ENCODE measurements around the gene G6PC3. TPM values are rescaled to one million over a fixed set of nuclear protein-coding genes. Genes with fewer than 3 reads are reported as not detected.

The G6PC3 gene
- total and polyA plus RNA-seq, 4 donors = 31.0 to 128 (median 90.8) TPM

- Histone ChIP-seq H3K36me3 (ENCODE audit: control insufficient read depth, insufficient read depth, low read length) (peaks cover 57% of the 10 kb centered on the region), H3K9me3 (ENCODE audit: control insufficient read depth, insufficient read depth, low read length) (no peaks in the 10 kb centered on the region), H3K4me1 (ENCODE audit: control insufficient read depth, insufficient read depth, low read length) (no peaks in the 10 kb centered on the region), H3K27me3 (ENCODE audit: control insufficient read depth, insufficient read depth, low read length) (no peaks in the 10 kb centered on the region), H3K4me3 (ENCODE audit: low read depth, low read length) (no peak overlapping the region), H3K27ac (ENCODE audit: low read depth, low read length) (no peak overlapping the region)
- 74% methylated on average over 4 of the region's 9 CpGs for WGBS (ENCODE audit: insufficient coverage)
- no peak for DNase-seq (ENCODE audit: low read depth in 4 of 6, low spot score in 6 of 6)
Measured at GRCh38 chr17:44049294-44050060, 21.1 kb upstream of the G6PC3 start.

DNA sequence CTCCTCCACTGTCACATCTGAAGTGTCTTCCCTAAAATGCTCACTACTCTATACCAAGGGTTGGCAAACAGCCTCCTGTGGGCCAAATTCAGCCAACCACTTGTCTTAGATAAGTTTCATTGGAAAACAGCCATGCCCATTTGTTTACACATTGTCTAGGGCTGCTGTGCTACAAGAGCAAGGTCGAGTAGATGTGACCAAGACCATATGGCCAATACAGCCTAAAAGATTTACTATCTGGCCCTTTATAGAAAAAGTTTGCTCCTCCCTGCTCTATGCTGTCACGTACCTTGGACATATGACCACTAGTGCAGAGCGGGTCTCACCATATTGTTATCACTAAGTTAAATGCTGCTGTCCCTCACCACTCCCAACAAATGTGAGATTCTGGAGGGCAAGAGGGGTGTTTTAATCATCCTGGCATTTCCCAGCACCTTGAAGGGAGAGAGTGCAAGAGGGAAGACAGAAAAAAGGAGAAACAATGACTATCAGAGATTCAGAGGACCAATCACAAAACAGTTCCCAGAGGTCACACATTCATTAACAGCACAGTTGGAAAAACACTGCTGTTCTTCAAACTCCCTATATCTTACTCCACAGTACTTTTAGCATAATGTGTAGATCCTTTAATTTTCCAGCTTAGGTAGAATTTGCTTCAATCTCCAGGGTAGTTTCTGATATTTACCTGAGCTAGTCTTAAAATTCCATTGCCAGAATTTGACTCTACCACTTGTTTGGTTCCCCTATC lies 17.2 kb upstream of the G6PC3 start:
- H3K27ac ChIP-seq (ENCODE audit: low read depth, low read length) = no peak overlapping the region
- WGBS (ENCODE audit: insufficient coverage) = 0% methylated on average over 1 of the region's 3 CpGs
- H3K4me1 ChIP-seq (ENCODE audit: control insufficient read depth, insufficient read depth, low read length) = no peaks in the 10 kb centered on the region
- DNase-seq (ENCODE audit: low read depth in 4 of 6, low spot score in 6 of 6) = peak in 1 of 6 donors; percentile 7
- no peaks in the 10 kb centered on the region for H3K9me3 ChIP-seq (ENCODE audit: control insufficient read depth, insufficient read depth, low read length)
- no peak overlapping the region for H3K4me3 ChIP-seq (ENCODE audit: low read depth, low read length)
- H3K36me3 ChIP-seq (ENCODE audit: control insufficient read depth, insufficient read depth, low read length) = peaks cover 67% of the 10 kb centered on the region
- H3K27me3 ChIP-seq (ENCODE audit: control insufficient read depth, insufficient read depth, low read length) = no peaks in the 10 kb centered on the region

DNA sequence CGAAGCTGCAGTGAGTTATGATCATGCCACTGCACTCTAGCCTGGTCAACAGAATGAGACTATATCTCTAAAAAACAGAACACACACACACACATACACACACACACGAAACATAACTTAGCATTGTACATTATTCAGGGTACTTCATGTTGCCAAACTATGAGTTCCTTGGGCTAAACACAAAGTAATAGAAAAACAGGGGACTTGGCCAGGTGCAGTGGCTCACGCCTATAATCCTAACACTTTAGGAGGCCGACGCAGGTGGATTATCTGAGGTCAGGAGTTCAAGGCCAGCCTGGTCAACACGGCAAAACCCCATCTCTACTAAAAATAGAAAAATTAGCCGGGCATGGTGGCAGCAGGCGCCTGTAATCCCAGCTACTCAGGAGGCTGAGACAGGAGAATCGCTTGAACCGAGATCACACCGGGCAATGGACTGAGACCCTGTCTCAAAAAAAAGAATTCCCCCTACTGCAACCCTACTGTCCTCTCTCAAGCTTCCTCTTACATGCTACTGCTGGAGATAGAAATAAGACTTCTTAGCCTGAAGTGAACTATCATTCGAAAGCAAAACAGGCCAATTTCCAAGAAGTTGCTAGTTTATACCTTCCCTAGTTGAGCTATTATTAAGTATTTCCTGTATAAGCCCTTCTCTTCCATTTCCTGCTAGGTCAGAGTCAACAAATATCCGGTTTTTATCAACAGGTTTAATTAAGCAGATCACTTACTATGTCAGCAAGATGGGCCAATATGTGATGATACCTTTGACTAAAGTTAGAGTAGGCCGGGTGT lies 11.2 kb upstream of the G6PC3 start:
- Histone ChIP-seq H3K36me3 (ENCODE audit: control insufficient read depth, insufficient read depth, low read length) (peaks cover 49% of the 10 kb centered on the region), H3K27ac (ENCODE audit: low read depth, low read length) (no peak overlapping the region), H3K27me3 (ENCODE audit: control insufficient read depth, insufficient read depth, low read length) (no peaks in the 10 kb centered on the region), H3K4me1 (ENCODE audit: control insufficient read depth, insufficient read depth, low read length) (no peaks in the 10 kb centered on the region), H3K4me3 (ENCODE audit: low read depth, low read length) (no peak overlapping the region), H3K9me3 (ENCODE audit: control insufficient read depth, insufficient read depth, low read length) (no peaks in the 10 kb centered on the region)
- 100% methylated on average over 6 of the region's 14 CpGs for WGBS (ENCODE audit: insufficient coverage)
- DNase-seq (ENCODE audit: low read depth in 4 of 6, low spot score in 6 of 6) = no peak

GRCh38 chr17:44061446-44061845 lies 9.1 kb upstream of the G6PC3 start:
- DNase-seq (ENCODE audit: low read depth in 4 of 6, low spot score in 6 of 6) = no peak
- WGBS (ENCODE audit: insufficient coverage) = 100% methylated on average over 1 of the region's 1 CpG
- H3K27me3 ChIP-seq (ENCODE audit: control insufficient read depth, insufficient read depth, low read length) = no peaks in the 10 kb centered on the region
- H3K9me3 ChIP-seq (ENCODE audit: control insufficient read depth, insufficient read depth, low read length) = no peaks in the 10 kb centered on the region
- peaks cover 42% of the 10 kb centered on the region for H3K36me3 ChIP-seq (ENCODE audit: control insufficient read depth, insufficient read depth, low read length)
- no peak overlapping the region for H3K27ac ChIP-seq (ENCODE audit: low read depth, low read length)
- H3K4me1 ChIP-seq (ENCODE audit: control insufficient read depth, insufficient read depth, low read length) = peaks cover 11% of the 10 kb centered on the region
- H3K4me3 ChIP-seq (ENCODE audit: low read depth, low read length) = no peak overlapping the region

GRCh38 chr17:44062871-44063270 lies 7.7 kb upstream of the G6PC3 start:
- no peak for DNase-seq (ENCODE audit: low read depth in 4 of 6, low spot score in 6 of 6)
- no peak overlapping the region for H3K4me3 ChIP-seq (ENCODE audit: low read depth, low read length)
- no peak overlapping the region for H3K27ac ChIP-seq (ENCODE audit: low read depth, low read length)
- H3K27me3 ChIP-seq (ENCODE audit: control insufficient read depth, insufficient read depth, low read length) = no peaks in the 10 kb centered on the region
- H3K4me1 ChIP-seq (ENCODE audit: control insufficient read depth, insufficient read depth, low read length) = peaks cover 15% of the 10 kb centered on the region
- WGBS (ENCODE audit: insufficient coverage) = 90% methylated on average over 14 of the region's 15 CpGs
- H3K9me3 ChIP-seq (ENCODE audit: control insufficient read depth, insufficient read depth, low read length) = no peaks in the 10 kb centered on the region
- peaks cover 32% of the 10 kb centered on the region for H3K36me3 ChIP-seq (ENCODE audit: control insufficient read depth, insufficient read depth, low read length)

- H3K27ac ChIP-seq (ENCODE audit: low read depth, low read length) = no peak overlapping the region
- no peaks in the 10 kb centered on the region for H3K27me3 ChIP-seq (ENCODE audit: control insufficient read depth, insufficient read depth, low read length)
- DNase-seq (ENCODE audit: low read depth in 4 of 6, low spot score in 6 of 6) = no peak
- H3K4me3 ChIP-seq (ENCODE audit: low read depth, low read length) = no peak overlapping the region
- peaks cover 21% of the 10 kb centered on the region for H3K36me3 ChIP-seq (ENCODE audit: control insufficient read depth, insufficient read depth, low read length)
- no peaks in the 10 kb centered on the region for H3K9me3 ChIP-seq (ENCODE audit: control insufficient read depth, insufficient read depth, low read length)
- 81% methylated on average over 8 of the region's 10 CpGs for WGBS (ENCODE audit: insufficient coverage)
- H3K4me1 ChIP-seq (ENCODE audit: control insufficient read depth, insufficient read depth, low read length) = peaks cover 15% of the 10 kb centered on the region
Measured at GRCh38 chr17:44063704-44064639, 6.6 kb upstream of the G6PC3 start.

GRCh38 chr17:44065668-44066203 lies 4.8 kb upstream of the G6PC3 start:
- Histone ChIP-seq H3K4me1 (ENCODE audit: control insufficient read depth, insufficient read depth, low read length) (peaks cover 28% of the 10 kb centered on the region), H3K36me3 (ENCODE audit: control insufficient read depth, insufficient read depth, low read length) (peaks cover 16% of the 10 kb centered on the region), H3K4me3 (ENCODE audit: low read depth, low read length) (peak overlapping the region; percentile 77), H3K9me3 (ENCODE audit: control insufficient read depth, insufficient read depth, low read length) (no peaks in the 10 kb centered on the region), H3K27ac (ENCODE audit: low read depth, low read length) (peak overlapping the region; percentile 92), H3K27me3 (ENCODE audit: control insufficient read depth, insufficient read depth, low read length) (no peaks in the 10 kb centered on the region)
- DNase-seq (ENCODE audit: low read depth in 4 of 6, low spot score in 6 of 6) = no peak
- 0% methylated on average over 8 of the region's 9 CpGs for WGBS (ENCODE audit: insufficient coverage)

DNA sequence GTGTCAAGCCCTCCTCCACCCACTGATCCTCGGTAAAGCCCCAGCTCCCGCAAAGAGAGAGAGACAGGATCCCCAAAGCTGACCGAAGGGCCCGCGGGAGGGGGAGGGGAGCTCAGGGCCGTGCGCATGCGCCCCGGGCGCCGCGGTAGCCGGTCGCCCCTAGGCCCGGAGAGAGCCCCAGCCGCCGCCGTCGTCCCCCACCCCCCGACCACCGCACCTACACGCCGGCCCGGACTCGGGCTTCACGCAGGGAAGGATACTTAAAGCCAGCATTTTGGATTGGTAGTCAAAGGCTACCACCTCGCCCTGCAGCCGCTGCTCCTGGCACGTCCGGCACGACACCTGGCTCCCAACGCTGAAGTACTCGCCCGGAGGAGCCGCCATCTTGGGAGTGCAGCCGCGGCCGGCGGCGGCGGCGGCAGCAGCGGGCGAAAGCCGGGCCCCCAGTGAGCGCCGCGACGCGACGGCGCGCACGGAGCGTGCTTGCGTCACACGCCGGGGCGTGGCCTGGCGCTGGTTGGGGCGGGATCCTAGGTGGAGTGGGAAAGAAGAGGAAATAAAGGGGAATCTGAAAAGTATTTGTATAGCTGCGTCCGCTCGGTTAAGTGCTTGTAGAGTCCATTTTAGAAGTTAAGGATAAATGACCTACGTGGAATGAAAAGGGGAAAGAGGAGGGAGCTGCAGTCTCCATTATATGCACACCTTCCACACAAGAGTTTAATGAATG lies 4.2 kb upstream of the G6PC3 start, which contains the start of gene LSM12:
TSS of gene LSM12 (minus strand) at position 468 of the 727 bp plus-strand sequence. CDS start at position 384, 84 bp downstream.
- Histone ChIP-seq H3K4me1 (ENCODE audit: control insufficient read depth, insufficient read depth, low read length) (peaks cover 34% of the 10 kb centered on the region), H3K36me3 (ENCODE audit: control insufficient read depth, insufficient read depth, low read length) (peaks cover 16% of the 10 kb centered on the region)

More for the DNA sequence above, 4.2 kb upstream of the G6PC3 start, which contains the start of gene LSM12:
- WGBS (ENCODE audit: insufficient coverage) = under 1% methylated on average over 45 of the region's 65 CpGs
- Histone ChIP-seq H3K4me3 (ENCODE audit: low read depth, low read length) (peak within 1 kb of the TSS; percentile 77), H3K27ac (ENCODE audit: low read depth, low read length) (peak within 1 kb of the TSS; percentile 92), H3K9me3 (ENCODE audit: control insufficient read depth, insufficient read depth, low read length) (no peaks in the 10 kb centered on the region), H3K27me3 (ENCODE audit: control insufficient read depth, insufficient read depth, low read length) (no peaks in the 10 kb centered on the region)
- DNase-seq (ENCODE audit: low read depth in 4 of 6, low spot score in 6 of 6) = peak; percentile 80 to 97 (median 84)
